ENCODE measurements around the gene LHFPL6. TPM values are rescaled to one million over a fixed set of nuclear protein-coding genes. Genes with fewer than 3 reads are reported as not detected.

Gene LHFPL6
- total RNA-seq, 3 donors from 2014 or later = 54.2 to 99.6 (median 91.7) TPM

GRCh38 chr13:39297023-39297422 lies 306.0 kb downstream of the LHFPL6 start:
- no peak for TF ChIP-seq POLR2A (IDR thresholded peaks at IDR 0.05)
- TF ChIP-seq POLR2AphosphoS5 (IDR thresholded peaks at IDR 0.05) = no peak
- TF ChIP-seq CTCF (IDR thresholded peaks at IDR 0.05) = no peak

GRCh38 chr13:39296193-39296592 lies 306.8 kb downstream of the LHFPL6 start:
- no peak for TF ChIP-seq POLR2A (IDR thresholded peaks at IDR 0.05)
- TF ChIP-seq CTCF (IDR thresholded peaks at IDR 0.05) = no peak
- no peak for TF ChIP-seq POLR2AphosphoS5 (IDR thresholded peaks at IDR 0.05)
- intact Hi-C loops (cut with DNase I; ENCODE audit: low total_unique reads) = no loop called here

More at GRCh38 chr13:39297023-39297422, 306.0 kb downstream of the LHFPL6 start:
- no peaks in the 10 kb centered on the region for H3K4me1 ChIP-seq
- peak overlapping the region in 1 of 2 donors; percentile 70 for H3K27ac ChIP-seq
- H3K9me3 ChIP-seq = peaks cover 4 to 9% of the 10 kb centered on the region in 2 donors
- no peaks in the 10 kb centered on the region for H3K36me3 ChIP-seq
- H3K4me3 ChIP-seq = no peak overlapping the region
- DNase-seq (ENCODE audit: low spot score in 2 of 2) = no peak
- H3K27me3 ChIP-seq = no peaks in the 10 kb centered on the region
- intact Hi-C loops (cut with DNase I; ENCODE audit: low total_unique reads) = no loop called here

More at GRCh38 chr13:39296193-39296592, 306.8 kb downstream of the LHFPL6 start:
- Histone ChIP-seq H3K27ac (no peak overlapping the region), H3K4me3 (no peak overlapping the region), H3K9me3 (peaks cover 4 to 9% of the 10 kb centered on the region in 2 donors), H3K36me3 (no peaks in the 10 kb centered on the region), H3K4me1 (no peaks in the 10 kb centered on the region), H3K27me3 (no peaks in the 10 kb centered on the region)
- no peak for DNase-seq (ENCODE audit: low spot score in 2 of 2)

Other genes with a start within 250 kb of the LHFPL6 start
- 10 to 100 TPM; 20.5 to 32.2 (median 21.6) TPM for gene COG6, start 52.5 kb upstream of the LHFPL6 start, total RNA-seq